Inflammatory macrophage treated with lipopolysaccharide for 1 hour (primary cell): ENCODE data around the gene OPRM1.

Experiments
- DNase-seq, 2 donors: peaks; one replicate each; pipeline ENCODE4 v3.0.0-alpha.2; 2020 to 2022

Gene OPRM1

DNA sequence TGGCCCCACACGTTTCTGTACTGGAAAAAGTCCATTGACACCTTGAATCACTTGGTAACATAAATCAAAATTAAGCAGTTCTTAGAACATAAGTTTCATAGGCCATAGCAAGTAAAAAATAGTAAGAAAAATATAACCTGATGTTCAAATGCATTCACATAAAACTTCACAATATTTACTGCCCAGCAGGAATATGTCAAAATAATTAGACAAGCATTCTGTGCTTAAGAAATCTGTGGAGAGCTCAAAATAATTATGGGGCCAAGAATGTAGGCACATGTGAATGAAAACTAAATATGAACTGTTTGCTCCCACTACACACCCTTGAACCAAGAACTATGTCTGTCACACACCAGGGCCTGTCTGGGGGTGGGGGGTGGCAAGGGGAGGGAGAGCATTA, 246.8 kb downstream of the OPRM1 start:
- no peak for DNase-seq

DNA sequence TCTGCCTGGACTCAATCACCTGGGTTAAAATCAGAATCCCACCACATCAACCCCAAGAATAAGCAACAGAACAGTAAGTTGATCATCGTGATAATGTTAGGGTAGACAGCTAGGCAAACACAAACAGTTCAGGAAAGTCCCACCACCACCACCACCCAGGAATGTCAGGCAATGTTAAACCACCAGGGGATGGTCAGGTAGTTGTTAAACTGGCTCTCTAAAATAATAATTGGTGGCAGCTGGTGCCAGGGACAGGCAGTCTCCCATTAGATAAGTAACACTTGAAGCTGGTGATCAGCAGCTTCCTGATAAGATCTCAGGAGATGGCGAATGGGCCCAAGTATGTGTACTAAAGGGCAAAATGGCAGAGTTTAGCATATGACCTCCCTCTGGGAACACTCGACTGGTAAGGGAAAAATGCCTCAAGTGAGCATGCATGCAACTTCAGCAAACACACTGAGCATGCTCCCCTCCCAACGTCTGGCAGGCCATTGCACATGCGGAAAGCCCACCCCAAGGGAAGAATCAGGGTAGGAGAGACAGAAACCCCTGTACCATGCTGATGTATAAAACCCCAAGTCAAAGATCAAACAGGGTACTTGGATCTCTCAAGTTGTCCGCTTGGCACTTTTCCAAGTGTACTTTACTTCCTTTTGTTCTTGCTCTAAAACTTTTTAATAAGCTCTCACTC, 250.9 kb downstream of the OPRM1 start:
- no peak for DNase-seq

GRCh38 chr6:154292066-154292465, 253.0 kb downstream of the OPRM1 start:
- DNase-seq, result no peak

GRCh38 chr6:154292855-154293519, 253.9 kb downstream of the OPRM1 start:
- peak in 1 of 2 donors; percentile 54 for DNase-seq

GRCh38 chr6:154295733-154296132, 256.7 kb downstream of the OPRM1 start:
- no peak for DNase-seq
